HepG2 (cell line): ENCODE data around the gene ZBTB17.

Experiments used
- HOXA7 ChIP-seq: sonication (generic); formaldehyde crosslinking; IDR thresholded peaks from 2 replicates; pipeline ENCODE4 v1.8.1; 2022; ENCODE audit warnings: mild to moderate bottlenecking, missing genetic modification reagents, moderate library complexity
- PAX8 ChIP-seq: sonication (generic); formaldehyde crosslinking; IDR thresholded peaks from 2 replicates; pipeline ENCODE4 v1.8.0; 2022; ENCODE audit warnings: mild to moderate bottlenecking, missing genetic modification reagents, borderline replicate concordance
- PITX1 ChIP-seq: sonication (generic); formaldehyde crosslinking; IDR thresholded peaks from 2 replicates; pipeline ENCODE4 v1.5.1; 2020; ENCODE audit warnings: mild to moderate bottlenecking, missing genetic modification reagents
- RNF2 ChIP-seq: fragments of 450-650 bp; conservative IDR thresholded peaks from 2 replicates; pipeline ENCODE4 v1.6.1; 2016; ENCODE audit warnings: low read depth
- ZNF20 ChIP-seq: sonication (generic); formaldehyde crosslinking; IDR thresholded peaks from 2 replicates; pipeline ENCODE4 v1.4.0; 2020; ENCODE audit warnings: mild to moderate bottlenecking, moderate library complexity, missing genetic modification reagents
- TF ChIP-seq, protein P1 (sequence below): sonication (generic); formaldehyde crosslinking; IDR thresholded peaks from 2 replicates; pipeline ENCODE4 v1.4.0; 2020; ENCODE audit warnings: missing genetic modification reagents
- TF ChIP-seq, protein P2 (sequence below): sonication (generic); formaldehyde crosslinking; IDR thresholded peaks from 2 replicates; pipeline ENCODE4 v1.4.0; 2020; ENCODE audit warnings: missing genetic modification reagents

DNA sequence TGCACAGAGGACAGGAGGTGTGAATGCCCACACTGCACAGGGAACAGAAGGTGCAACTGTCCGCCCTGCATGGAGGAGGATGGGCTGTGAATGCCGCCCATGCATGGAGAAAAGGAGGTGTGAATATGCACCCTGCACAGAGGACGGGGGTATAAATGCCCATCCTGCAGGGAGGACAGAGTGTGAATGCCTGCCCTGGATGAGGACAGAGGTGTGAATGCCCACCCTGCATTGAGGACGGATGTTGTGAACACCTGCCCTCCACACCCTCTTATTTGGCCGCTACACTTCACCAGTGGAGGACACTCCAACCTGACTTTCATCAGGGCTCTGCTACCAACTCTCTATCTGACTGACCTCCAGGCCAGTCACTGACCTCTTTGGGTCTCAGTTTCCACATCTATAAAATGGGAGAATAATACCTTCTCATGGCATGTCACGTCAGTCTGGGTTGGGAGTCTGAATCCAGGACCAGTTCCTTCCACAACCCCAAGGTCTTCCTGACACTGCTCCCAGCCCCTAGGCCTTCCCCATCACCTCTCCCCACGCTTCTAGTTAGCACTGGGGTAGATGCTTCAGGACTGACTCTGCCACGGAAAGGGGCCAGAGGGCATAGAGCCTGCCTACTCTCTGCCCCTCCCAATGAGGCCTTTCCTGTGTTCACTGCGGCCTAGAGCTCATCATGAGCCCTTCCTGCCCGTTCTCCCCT lies 28.4 kb downstream of the ZBTB17 start:
- TF ChIP-seq ZNF20 (CRISPR knock-in tag) (no peak), PITX1 (CRISPR knock-in tag) (no peak), HOXA7 (CRISPR knock-in tag) (no peak), RNF2 (no peak), PAX8 (no peak)
- TF ChIP-seq, protein P1, sequence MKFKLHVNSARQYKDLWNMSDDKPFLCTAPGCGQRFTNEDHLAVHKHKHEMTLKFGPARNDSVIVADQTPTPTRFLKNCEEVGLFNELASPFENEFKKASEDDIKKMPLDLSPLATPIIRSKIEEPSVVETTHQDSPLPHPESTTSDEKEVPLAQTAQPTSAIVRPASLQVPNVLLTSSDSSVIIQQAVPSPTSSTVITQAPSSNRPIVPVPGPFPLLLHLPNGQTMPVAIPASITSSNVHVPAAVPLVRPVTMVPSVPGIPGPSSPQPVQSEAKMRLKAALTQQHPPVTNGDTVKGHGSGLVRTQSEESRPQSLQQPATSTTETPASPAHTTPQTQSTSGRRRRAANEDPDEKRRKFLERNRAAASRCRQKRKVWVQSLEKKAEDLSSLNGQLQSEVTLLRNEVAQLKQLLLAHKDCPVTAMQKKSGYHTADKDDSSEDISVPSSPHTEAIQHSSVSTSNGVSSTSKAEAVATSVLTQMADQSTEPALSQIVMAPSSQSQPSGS (CRISPR knock-in tag): no peak
- TF ChIP-seq, protein P2, sequence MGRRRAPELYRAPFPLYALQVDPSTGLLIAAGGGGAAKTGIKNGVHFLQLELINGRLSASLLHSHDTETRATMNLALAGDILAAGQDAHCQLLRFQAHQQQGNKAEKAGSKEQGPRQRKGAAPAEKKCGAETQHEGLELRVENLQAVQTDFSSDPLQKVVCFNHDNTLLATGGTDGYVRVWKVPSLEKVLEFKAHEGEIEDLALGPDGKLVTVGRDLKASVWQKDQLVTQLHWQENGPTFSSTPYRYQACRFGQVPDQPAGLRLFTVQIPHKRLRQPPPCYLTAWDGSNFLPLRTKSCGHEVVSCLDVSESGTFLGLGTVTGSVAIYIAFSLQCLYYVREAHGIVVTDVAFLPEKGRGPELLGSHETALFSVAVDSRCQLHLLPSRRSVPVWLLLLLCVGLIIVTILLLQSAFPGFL (CRISPR knock-in tag): no peak
